Activated T-cell treated with anti-CD3 and anti-CD28 coated beads for 48 hours (primary cell): ENCODE results near the gene TRAK2.
"Not testable (repeated sequence)": the region's sequence is repeated elsewhere in the genome, so short reads cannot be mapped to it uniquely, and the experiment has no call there.

Experiments used
- DNase-seq: peaks from one replicate; pipeline ENCODE4 v3.0.0-alpha.2; 2020; ENCODE audit warnings: low read depth

TRAK2 gene

GRCh38 chr2:201451292-201452057 lies at the start of gene TRAK2, which contains the start of gene STRADB:
Gene TRAK2, minus strand, starts transcription at chr2:201451458. Its CDS starts 30,951 bp downstream, at chr2:201420507.
Gene STRADB, plus strand, starts transcription at chr2:201451740. Its CDS starts 3,101 bp downstream, at chr2:201454841.
- DNase-seq, result peak; percentile 93

GRCh38 chr2:201500534-201500933 lies 49.3 kb upstream of the TRAK2 start:
- DNase-seq, result no peak

- no peak for DNase-seq
Observed at GRCh38 chr2:201496785-201497184, 45.5 kb upstream of the TRAK2 start.

GRCh38 chr2:201490291-201490690 lies 39.0 kb upstream of the TRAK2 start:
- no peak for DNase-seq

- DNase-seq, result no peak
Observed at GRCh38 chr2:201484805-201485204, 33.5 kb upstream of the TRAK2 start.

GRCh38 chr2:201483758-201484157 lies 32.5 kb upstream of the TRAK2 start:
- DNase-seq, result not testable (repeated sequence)

- no peak for DNase-seq
Observed at GRCh38 chr2:201483342-201483741, 32.1 kb upstream of the TRAK2 start.

- DNase-seq, result no peak
Observed at GRCh38 chr2:201482543-201482942, 31.3 kb upstream of the TRAK2 start.

- no peak for DNase-seq
Observed at GRCh38 chr2:201472411-201472810, 21.2 kb upstream of the TRAK2 start.

- no peak for DNase-seq
Observed at GRCh38 chr2:201471732-201472393, 20.6 kb upstream of the TRAK2 start.

- DNase-seq, result no peak
Observed at GRCh38 chr2:201470821-201471731, 19.8 kb upstream of the TRAK2 start.

- no peak for DNase-seq
Observed at GRCh38 chr2:201467666-201468065, 16.4 kb upstream of the TRAK2 start.

GRCh38 chr2:201466050-201466675 lies 14.9 kb upstream of the TRAK2 start:
- no peak for DNase-seq

GRCh38 chr2:201465524-201465971 lies 14.3 kb upstream of the TRAK2 start:
- no peak for DNase-seq

- no peak for DNase-seq
Observed at GRCh38 chr2:201464547-201464946, 13.3 kb upstream of the TRAK2 start.

- no peak for DNase-seq
Observed at GRCh38 chr2:201460532-201460931, 9.3 kb upstream of the TRAK2 start.

GRCh38 chr2:201458381-201458780 lies 7.1 kb upstream of the TRAK2 start:
- DNase-seq, result no peak

GRCh38 chr2:201452922-201453643 lies 1.8 kb upstream of the TRAK2 start:
- DNase-seq, result no peak

GRCh38 chr2:201452058-201452921 lies 1.0 kb upstream of the TRAK2 start:
- no peak for DNase-seq

- DNase-seq, result no peak
Observed at GRCh38 chr2:201450954-201451291, 335 bp downstream of the TRAK2 start.
